Activated CD8-positive, alpha-beta memory T cell treated with anti-CD3 and anti-CD28 coated beads for 48 hours (primary cell): ENCODE data around the gene SMPD4.
"Not testable (repeated sequence)": the region's sequence is repeated elsewhere in the genome, so short reads cannot be mapped to it uniquely, and the experiment has no call there.

Experiments
- DNase-seq, 3 experiments: peaks; one replicate each; pipeline ENCODE4 v3.0.0-alpha.2; 2020; ENCODE audit warnings: low read depth in 2 of 3, low spot score in 2 of 3

The SMPD4 gene

DNA sequence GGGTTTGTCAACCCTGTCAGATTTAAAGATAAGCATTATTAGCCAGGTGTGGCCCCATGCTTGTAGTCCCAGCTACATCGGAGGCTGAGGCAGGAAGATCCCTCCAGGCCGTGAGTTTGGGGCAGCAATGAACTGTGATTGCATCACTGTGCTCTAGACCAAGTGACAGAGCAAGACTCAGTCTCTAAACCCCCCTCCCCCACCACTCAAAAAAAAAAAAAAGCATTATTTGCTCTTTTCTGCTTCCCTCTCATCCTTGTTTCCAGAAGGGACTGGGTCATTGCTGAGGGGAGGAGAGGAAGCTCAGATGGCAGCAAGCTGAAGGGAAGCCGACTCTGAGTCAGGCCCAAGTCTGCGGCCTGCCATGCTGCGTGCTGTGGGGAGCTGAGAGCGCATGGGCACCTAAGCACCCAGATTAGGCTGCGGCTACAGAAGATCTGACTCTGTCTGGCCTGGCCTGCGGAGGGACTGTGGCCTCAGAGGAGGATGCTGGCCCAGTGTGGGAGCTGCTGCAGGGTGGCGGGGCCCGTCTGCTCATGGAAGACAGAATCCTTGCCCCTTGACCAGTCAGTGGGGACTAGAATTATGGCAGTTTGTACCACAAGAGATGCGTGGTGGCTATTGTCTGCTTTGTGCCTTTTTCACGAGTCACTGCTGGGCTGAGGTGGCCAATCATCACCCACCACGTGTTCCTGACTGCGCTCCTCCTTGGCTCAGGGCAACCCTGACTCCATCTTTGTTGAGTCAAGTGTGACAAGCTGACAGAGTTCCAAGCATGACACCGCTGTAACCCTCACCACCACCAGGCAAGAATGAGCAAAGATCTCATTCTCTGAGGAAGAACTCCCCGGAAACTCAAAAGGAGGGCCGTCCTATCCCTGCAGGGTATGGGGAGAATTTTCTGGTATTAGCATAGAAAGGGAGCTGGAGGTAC is 6.7 kb upstream of the SMPD4 start:
- not testable (repeated sequence) for DNase-seq

GRCh38 chr2:130187268-130187667 is 5.9 kb upstream of the SMPD4 start:
- DNase-seq = no peak

DNA sequence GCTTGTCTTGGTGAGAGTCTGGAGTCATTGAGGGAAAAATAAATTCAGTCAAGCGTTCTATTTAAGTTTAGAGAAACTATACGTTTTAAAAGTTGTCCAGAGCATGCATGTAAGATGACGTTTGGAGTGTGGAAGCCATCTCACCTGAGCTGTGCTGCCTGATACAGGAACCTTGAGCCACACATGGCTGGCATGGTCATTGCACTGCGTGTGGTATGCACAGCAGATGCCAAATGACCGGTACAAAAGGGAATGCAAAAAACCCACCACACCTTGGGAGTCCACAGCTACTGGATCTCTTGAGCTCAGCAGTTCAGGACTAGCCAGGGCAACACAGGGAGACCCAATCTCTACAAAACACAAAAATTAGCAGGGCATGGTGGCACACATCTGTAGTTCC is 5.0 kb upstream of the SMPD4 start:
- no peak for DNase-seq

GRCh38 chr2:130185896-130186295 is 4.5 kb upstream of the SMPD4 start:
- no peak for DNase-seq

DNA sequence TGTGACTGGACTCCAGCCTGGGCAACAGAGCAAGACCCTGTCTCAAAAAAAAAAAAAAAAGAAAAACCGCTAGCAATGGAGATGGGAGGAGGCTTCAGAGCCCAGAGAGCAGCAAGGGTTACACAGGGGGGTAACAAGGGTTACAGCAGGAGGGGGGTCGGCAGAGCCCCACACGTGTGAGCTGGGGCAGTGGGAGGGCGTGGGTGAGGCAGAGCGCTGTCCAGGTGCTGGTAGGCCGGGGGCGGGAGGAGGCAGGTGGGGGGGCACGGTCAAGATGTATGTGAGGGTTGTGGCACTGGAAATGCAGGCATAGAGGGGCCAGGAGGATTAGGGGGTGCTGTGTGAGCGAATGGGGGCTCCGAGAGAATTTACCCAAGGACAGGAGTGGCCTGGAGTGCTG is 4.0 kb upstream of the SMPD4 start:
- no peak for DNase-seq

GRCh38 chr2:130183512-130184373 is 2.3 kb upstream of the SMPD4 start:
- no peak for DNase-seq

- DNase-seq = not testable (repeated sequence)
Observed at GRCh38 chr2:130182826-130183511, 1.6 kb upstream of the SMPD4 start.

DNA sequence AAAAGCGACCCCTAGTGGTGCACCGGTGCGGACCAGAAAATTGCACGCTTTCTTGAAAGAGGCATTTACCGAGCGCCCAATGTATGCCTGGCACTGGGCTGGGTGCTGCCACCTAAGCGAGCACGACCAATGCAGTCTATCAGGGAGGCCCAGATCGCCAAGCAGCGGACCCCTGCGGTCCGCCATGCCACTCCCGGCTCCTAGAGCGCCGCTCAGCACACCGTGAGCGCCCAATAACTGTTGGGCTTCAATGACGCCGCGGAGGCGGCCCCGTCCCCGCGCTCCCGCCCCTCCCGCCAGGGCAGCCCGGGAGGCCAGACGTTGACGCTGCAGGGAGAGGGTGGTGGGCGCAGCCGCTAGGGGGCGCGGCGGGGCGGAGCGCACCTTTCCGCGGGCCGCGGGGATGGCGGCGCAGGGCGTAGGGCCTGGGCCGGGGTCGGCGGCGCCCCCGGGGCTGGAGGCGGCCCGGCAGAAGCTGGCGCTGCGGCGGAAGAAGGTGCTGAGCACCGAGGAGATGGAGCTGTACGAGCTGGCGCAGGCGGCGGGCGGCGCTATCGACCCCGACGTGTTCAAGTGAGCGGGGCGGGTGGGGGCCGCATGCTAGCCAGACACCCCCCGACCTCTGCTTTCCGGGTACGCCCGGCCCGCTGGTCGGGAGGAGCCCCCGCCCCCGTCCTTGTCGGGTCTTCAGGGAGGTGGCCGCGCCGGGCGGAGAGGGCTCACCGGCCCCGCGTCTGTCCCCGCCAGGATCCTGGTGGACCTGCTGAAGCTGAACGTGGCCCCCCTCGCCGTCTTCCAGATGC is 679 bp upstream of the SMPD4 start, which contains the start of gene MZT2B:
TSS of gene MZT2B (plus strand) at position 383 of the 803 bp plus-strand sequence. CDS start at position 404, 21 bp downstream.
- DNase-seq = peak; percentile 76 to 82 (median 81)

GRCh38 chr2:130180404-130181324 is 738 bp downstream of the SMPD4 start:
- DNase-seq = not testable (repeated sequence)

GRCh38 chr2:130174866-130175265 is 6.5 kb downstream of the SMPD4 start:
- DNase-seq = not testable (repeated sequence)

- no peak for DNase-seq
Observed at GRCh38 chr2:130169896-130170295, 11.5 kb downstream of the SMPD4 start.

DNA sequence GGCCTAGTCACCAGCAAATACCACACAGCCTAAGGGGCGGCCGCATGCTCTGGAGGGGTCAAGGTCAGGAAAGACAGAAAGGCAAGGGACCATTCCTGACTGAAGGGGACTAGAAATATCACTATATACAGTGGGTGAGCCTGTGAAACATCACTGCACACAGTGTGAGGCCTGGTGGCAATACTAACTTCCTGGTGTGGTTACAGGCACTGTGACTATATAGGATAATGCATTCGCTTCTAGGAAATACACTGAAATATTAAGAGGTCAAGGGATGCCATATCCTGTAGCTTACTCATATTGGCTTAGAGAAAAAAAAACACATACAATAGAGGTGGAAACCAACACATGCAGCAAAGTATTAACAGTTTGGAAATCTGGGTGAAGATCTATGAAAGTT is 12.2 kb downstream of the SMPD4 start:
- DNase-seq = not testable (repeated sequence)

GRCh38 chr2:130166611-130167010 is 14.8 kb downstream of the SMPD4 start:
- DNase-seq = not testable (repeated sequence)

- DNase-seq = no peak
Observed at GRCh38 chr2:130165293-130166016, 15.9 kb downstream of the SMPD4 start.

DNA sequence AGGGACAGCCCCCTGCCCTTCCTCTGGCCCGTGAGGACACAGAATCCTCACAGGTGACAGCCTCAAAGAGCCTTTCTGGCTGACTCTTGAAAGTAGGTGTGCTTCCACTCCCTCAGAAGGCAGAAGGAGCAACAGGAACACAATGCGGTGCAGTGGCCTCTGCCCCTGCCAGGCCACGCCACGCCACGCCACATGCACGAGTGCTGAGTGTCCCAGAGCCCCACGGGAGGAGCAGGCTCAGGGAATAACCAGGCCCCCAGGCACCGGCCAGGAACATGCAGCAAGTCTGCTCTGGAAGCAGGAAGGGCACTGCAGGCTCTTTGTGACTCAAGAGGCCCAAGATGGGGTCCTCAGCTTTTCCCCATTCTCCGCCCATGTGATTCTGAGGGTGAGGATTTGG is 18.4 kb downstream of the SMPD4 start:
- no peak for DNase-seq

DNA sequence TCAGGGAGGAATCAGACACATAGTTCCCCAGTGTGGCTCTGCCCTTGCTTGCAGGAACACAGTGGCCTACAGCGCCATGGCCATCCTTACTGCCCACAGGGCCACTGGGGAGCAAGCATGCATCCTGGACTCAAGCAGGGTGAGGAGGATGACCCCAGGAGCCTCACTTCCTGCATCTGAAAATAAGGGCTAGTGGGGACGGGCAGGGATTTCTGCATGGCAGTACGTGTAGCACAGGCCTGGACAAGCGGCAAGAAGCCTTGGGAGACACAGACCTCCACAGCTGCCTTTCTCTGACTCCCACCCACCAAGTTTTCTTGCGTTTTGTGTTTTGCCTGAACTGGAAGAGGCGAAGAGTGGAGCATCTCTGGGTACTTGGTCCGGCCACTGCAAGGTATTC is 18.9 kb downstream of the SMPD4 start:
- not testable (repeated sequence) for DNase-seq

- not testable (repeated sequence) for DNase-seq
Observed at GRCh38 chr2:130160838-130161705, 20.3 kb downstream of the SMPD4 start.

DNA sequence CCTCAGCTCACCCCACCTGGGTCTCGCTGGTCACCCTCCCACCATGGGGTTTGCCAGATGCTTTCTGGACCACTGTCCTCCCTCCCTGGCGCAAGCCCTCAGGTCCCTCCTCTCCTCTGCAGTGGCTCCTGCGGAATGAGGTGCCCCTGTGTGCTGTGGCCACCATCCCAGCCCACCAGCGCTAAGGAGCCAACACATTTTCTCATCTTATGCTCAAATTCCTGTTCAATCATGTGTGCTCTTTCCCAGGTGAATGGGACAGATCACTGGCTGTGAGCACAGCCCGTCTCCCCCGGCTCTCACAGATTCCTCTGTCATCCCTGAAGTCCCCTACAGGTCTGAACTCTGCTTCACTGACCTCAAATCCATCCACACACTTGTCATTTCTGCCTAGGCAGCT is 21.3 kb downstream of the SMPD4 start:
- DNase-seq = no peak
